Measurements from ENCODE around the gene RALGPS1.

Gene RALGPS1

GRCh38 chr9:126914458-126915280 lies at the start of gene RALGPS1:
Gene RALGPS1, plus strand, starts transcription at chr9:126914782. Its CDS starts 47,508 bp downstream, at chr9:126962290.
- H3K9me3 Mint-ChIP-seq (ENCODE audit: low read depth) = peaks cover 5% of the 10 kb centered on the region
- peak within 1 kb of the TSS; percentile 83 for H3K4me3 Mint-ChIP-seq
- H3K4me1 Mint-ChIP-seq (ENCODE audit: low read depth) = peaks cover 6% of the 10 kb centered on the region
- H3K27ac Mint-ChIP-seq = peak within 1 kb of the TSS; percentile 11
- no peaks in the 10 kb centered on the region for H3K27me3 Mint-ChIP-seq
- H3K36me3 Mint-ChIP-seq = no peaks in the 10 kb centered on the region

- H3K27me3 Mint-ChIP-seq = no peaks in the 10 kb centered on the region
- no peaks in the 10 kb centered on the region for H3K9me3 Mint-ChIP-seq (ENCODE audit: low read depth)
- no peak overlapping the region for H3K27ac Mint-ChIP-seq
- no peak overlapping the region for H3K4me3 Mint-ChIP-seq
- peaks cover 32% of the 10 kb centered on the region for H3K4me1 Mint-ChIP-seq (ENCODE audit: low read depth)
- peaks cover 12% of the 10 kb centered on the region for H3K36me3 Mint-ChIP-seq
These were observed 45.2 kb upstream of the RALGPS1 start for GRCh38 chr9:126869368-126869767.

- Mint-ChIP-seq H3K27ac (peak overlapping the region; percentile 52), H3K4me1 (ENCODE audit: low read depth) (peaks cover 44% of the 10 kb centered on the region), H3K36me3 (no peaks in the 10 kb centered on the region), H3K9me3 (ENCODE audit: low read depth) (no peaks in the 10 kb centered on the region), H3K4me3 (no peak overlapping the region), H3K27me3 (no peaks in the 10 kb centered on the region)
These were observed 42.1 kb upstream of the RALGPS1 start for GRCh38 chr9:126872516-126872915.

- Mint-ChIP-seq H3K4me3 (no peak overlapping the region), H3K36me3 (peaks cover 4% of the 10 kb centered on the region), H3K4me1 (ENCODE audit: low read depth) (peaks cover 32% of the 10 kb centered on the region), H3K27me3 (no peaks in the 10 kb centered on the region), H3K27ac (no peak overlapping the region), H3K9me3 (ENCODE audit: low read depth) (no peaks in the 10 kb centered on the region)
These were observed 39.9 kb upstream of the RALGPS1 start for GRCh38 chr9:126874546-126875314.

GRCh38 chr9:126875756-126876510 lies 38.6 kb upstream of the RALGPS1 start:
- Mint-ChIP-seq H3K27ac (no peak overlapping the region), H3K4me3 (no peak overlapping the region), H3K4me1 (ENCODE audit: low read depth) (peaks cover 32% of the 10 kb centered on the region), H3K36me3 (peaks cover 4% of the 10 kb centered on the region), H3K9me3 (ENCODE audit: low read depth) (no peaks in the 10 kb centered on the region), H3K27me3 (no peaks in the 10 kb centered on the region)

GRCh38 chr9:126876531-126876930 lies 38.1 kb upstream of the RALGPS1 start:
- H3K9me3 Mint-ChIP-seq (ENCODE audit: low read depth) = no peaks in the 10 kb centered on the region
- no peak overlapping the region for H3K27ac Mint-ChIP-seq
- H3K4me3 Mint-ChIP-seq = no peak overlapping the region

GRCh38 chr9:126877418-126877817 lies 37.2 kb upstream of the RALGPS1 start:
- Mint-ChIP-seq H3K27ac (no peak overlapping the region), H3K36me3 (peaks cover 8% of the 10 kb centered on the region), H3K4me1 (ENCODE audit: low read depth) (peaks cover 29% of the 10 kb centered on the region), H3K4me3 (no peak overlapping the region), H3K27me3 (no peaks in the 10 kb centered on the region), H3K9me3 (ENCODE audit: low read depth) (no peaks in the 10 kb centered on the region)

More at GRCh38 chr9:126876531-126876930, 38.1 kb upstream of the RALGPS1 start:
- peaks cover 32% of the 10 kb centered on the region for H3K4me1 Mint-ChIP-seq (ENCODE audit: low read depth)
- no peaks in the 10 kb centered on the region for H3K27me3 Mint-ChIP-seq
- peaks cover 4% of the 10 kb centered on the region for H3K36me3 Mint-ChIP-seq

GRCh38 chr9:126879288-126879687 lies 35.3 kb upstream of the RALGPS1 start:
- no peak overlapping the region for H3K4me3 Mint-ChIP-seq
- H3K4me1 Mint-ChIP-seq (ENCODE audit: low read depth) = peaks cover 22% of the 10 kb centered on the region
- H3K9me3 Mint-ChIP-seq (ENCODE audit: low read depth) = no peaks in the 10 kb centered on the region
- no peaks in the 10 kb centered on the region for H3K27me3 Mint-ChIP-seq
- peaks cover 8% of the 10 kb centered on the region for H3K36me3 Mint-ChIP-seq
- no peak overlapping the region for H3K27ac Mint-ChIP-seq

GRCh38 chr9:126880226-126880946 lies 34.2 kb upstream of the RALGPS1 start:
- H3K27ac Mint-ChIP-seq = no peak overlapping the region
- H3K9me3 Mint-ChIP-seq (ENCODE audit: low read depth) = no peaks in the 10 kb centered on the region
- peaks cover 21% of the 10 kb centered on the region for H3K4me1 Mint-ChIP-seq (ENCODE audit: low read depth)
- peaks cover 8% of the 10 kb centered on the region for H3K36me3 Mint-ChIP-seq
- H3K27me3 Mint-ChIP-seq = no peaks in the 10 kb centered on the region
- H3K4me3 Mint-ChIP-seq = no peak overlapping the region

- H3K4me3 Mint-ChIP-seq = no peak overlapping the region
- H3K9me3 Mint-ChIP-seq (ENCODE audit: low read depth) = no peaks in the 10 kb centered on the region
- no peaks in the 10 kb centered on the region for H3K27me3 Mint-ChIP-seq
- no peak overlapping the region for H3K27ac Mint-ChIP-seq
- H3K4me1 Mint-ChIP-seq (ENCODE audit: low read depth) = peaks cover 18% of the 10 kb centered on the region
- H3K36me3 Mint-ChIP-seq = peaks cover 8% of the 10 kb centered on the region
These were observed 33.6 kb upstream of the RALGPS1 start for GRCh38 chr9:126880947-126881332.

- Mint-ChIP-seq H3K36me3 (peaks cover 8% of the 10 kb centered on the region), H3K4me1 (ENCODE audit: low read depth) (peaks cover 1% of the 10 kb centered on the region), H3K27ac (no peak overlapping the region), H3K9me3 (ENCODE audit: low read depth) (no peaks in the 10 kb centered on the region), H3K4me3 (no peak overlapping the region), H3K27me3 (no peaks in the 10 kb centered on the region)
These were observed 31.8 kb upstream of the RALGPS1 start for GRCh38 chr9:126882746-126883145.

GRCh38 chr9:126883636-126884035 lies 30.9 kb upstream of the RALGPS1 start:
- H3K4me3 Mint-ChIP-seq = no peak overlapping the region
- no peaks in the 10 kb centered on the region for H3K9me3 Mint-ChIP-seq (ENCODE audit: low read depth)
- H3K27ac Mint-ChIP-seq = no peak overlapping the region
- peaks cover 1% of the 10 kb centered on the region for H3K4me1 Mint-ChIP-seq (ENCODE audit: low read depth)
- H3K36me3 Mint-ChIP-seq = peaks cover 8% of the 10 kb centered on the region
- no peaks in the 10 kb centered on the region for H3K27me3 Mint-ChIP-seq

GRCh38 chr9:126885131-126885641 lies 29.4 kb upstream of the RALGPS1 start:
- Mint-ChIP-seq H3K27ac (no peak overlapping the region), H3K36me3 (peaks cover 4% of the 10 kb centered on the region), H3K9me3 (ENCODE audit: low read depth) (no peaks in the 10 kb centered on the region), H3K4me3 (no peak overlapping the region), H3K27me3 (no peaks in the 10 kb centered on the region), H3K4me1 (ENCODE audit: low read depth) (no peaks in the 10 kb centered on the region)
